ENCODE results near the gene NFIB. TPM values are rescaled to one million over a fixed set of nuclear protein-coding genes. Genes with fewer than 3 reads are reported as not detected.

The NFIB gene
- total RNA-seq, 1 donor from 2014 or later, result 9.4 TPM

DNA sequence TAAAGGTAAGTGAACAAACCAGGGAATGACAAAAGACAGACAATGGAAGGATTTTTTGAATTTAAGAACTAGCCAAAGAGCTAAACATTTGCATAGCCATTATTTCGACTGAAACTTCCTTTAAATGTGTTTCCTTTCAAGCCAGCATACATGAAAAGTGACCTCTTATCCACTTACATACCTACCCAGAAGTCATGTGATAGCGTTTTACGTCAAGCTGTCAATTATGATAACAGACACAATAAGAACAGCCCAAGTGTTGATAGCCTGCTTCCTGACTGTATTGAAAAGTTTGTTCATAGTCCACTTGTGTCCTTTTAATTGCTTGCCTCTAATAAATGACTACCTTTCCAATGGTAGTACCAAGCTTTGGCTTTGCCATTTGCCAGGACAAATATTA lies 206.0 kb downstream of the NFIB start:
- no peak for FAIRE-seq
- H3K4me1 Mint-ChIP-seq (ENCODE audit: low read depth, unreplicated experiment), result peaks cover 3% of the 10 kb centered on the region
- no peak overlapping the region for H3K27ac ChIP-seq (ENCODE audit: low read depth, low read length)

DNA sequence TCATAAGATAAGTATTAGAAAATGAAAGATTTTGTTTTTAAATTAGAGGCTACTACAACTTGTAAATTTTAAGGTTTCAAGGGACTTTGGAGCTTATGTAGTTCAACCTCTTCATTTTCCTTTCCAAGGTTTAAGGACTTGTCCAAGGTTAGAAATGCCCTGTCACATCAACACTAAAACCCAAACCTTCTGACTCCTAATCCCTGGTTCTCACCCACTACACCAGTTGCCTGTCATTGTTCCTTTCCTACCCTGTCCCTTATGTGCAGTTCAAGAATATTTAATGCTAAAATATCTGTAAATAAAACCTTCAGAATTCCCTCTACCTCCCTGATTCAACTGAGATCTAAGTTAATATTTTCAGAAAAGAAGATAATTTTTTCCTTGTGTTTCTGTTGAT lies 206.4 kb downstream of the NFIB start:
- Histone ChIP-seq H3K4me2 (ENCODE audit: low read length) (no peak overlapping the region), H4K20me1 (ENCODE audit: insufficient read depth, low read length) (no peaks in the 10 kb centered on the region), H3K4me3 (ENCODE audit: insufficient read depth, low read depth, low read length) (no peak overlapping the region), H2AFZ (ENCODE audit: low read depth, low read length) (no peak overlapping the region), H3K27me3 (ENCODE audit: insufficient read depth, low read length) (no peaks in the 10 kb centered on the region), H3K9ac (ENCODE audit: low read length) (no peak overlapping the region), H3K36me3 (ENCODE audit: insufficient read depth, low read length) (no peaks in the 10 kb centered on the region), H3K4me1 (ENCODE audit: insufficient read depth, low read length) (no peaks in the 10 kb centered on the region), H3K9me3 (ENCODE audit: insufficient read depth, low read depth, low read length) (no peaks in the 10 kb centered on the region), H3K79me2 (ENCODE audit: insufficient read depth, low read length) (no peaks in the 10 kb centered on the region), H3K27ac (ENCODE audit: low read depth, low read length) (no peak overlapping the region)
- Mint-ChIP-seq H3K27ac (ENCODE audit: unreplicated experiment) (no peak overlapping the region), H3K27me3 (ENCODE audit: low read depth, unreplicated experiment) (no peaks in the 10 kb centered on the region), H3K36me3 (ENCODE audit: low read depth, unreplicated experiment) (no peaks in the 10 kb centered on the region), H3K9me3 (ENCODE audit: unreplicated experiment) (no peaks in the 10 kb centered on the region), H3K4me1 (ENCODE audit: low read depth, unreplicated experiment) (peaks cover 6% of the 10 kb centered on the region), H3K4me3 (ENCODE audit: unreplicated experiment) (no peak overlapping the region)
- FAIRE-seq, result no peak
- DNase-seq (ENCODE audit: low read depth), result no peak
- TF ChIP-seq EZH2 (IDR thresholded peaks at IDR 0.05; ENCODE audit: insufficient read depth, low read length), result no peak
- TF ChIP-seq, protein P1, sequence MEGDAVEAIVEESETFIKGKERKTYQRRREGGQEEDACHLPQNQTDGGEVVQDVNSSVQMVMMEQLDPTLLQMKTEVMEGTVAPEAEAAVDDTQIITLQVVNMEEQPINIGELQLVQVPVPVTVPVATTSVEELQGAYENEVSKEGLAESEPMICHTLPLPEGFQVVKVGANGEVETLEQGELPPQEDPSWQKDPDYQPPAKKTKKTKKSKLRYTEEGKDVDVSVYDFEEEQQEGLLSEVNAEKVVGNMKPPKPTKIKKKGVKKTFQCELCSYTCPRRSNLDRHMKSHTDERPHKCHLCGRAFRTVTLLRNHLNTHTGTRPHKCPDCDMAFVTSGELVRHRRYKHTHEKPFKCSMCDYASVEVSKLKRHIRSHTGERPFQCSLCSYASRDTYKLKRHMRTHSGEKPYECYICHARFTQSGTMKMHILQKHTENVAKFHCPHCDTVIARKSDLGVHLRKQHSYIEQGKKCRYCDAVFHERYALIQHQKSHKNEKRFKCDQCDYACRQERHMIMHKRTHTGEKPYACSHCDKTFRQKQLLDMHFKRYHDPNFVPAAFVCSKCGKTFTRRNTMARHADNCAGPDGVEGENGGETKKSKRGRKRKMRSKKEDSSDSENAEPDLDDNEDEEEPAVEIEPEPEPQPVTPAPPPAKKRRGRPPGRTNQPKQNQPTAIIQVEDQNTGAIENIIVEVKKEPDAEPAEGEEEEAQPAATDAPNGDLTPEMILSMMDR (IDR thresholded peaks at IDR 0.05; ENCODE audit: insufficient read depth, low read depth, low read length), result no peak

More for the DNA sequence above, 206.0 kb downstream of the NFIB start:
- H3K4me3 Mint-ChIP-seq (ENCODE audit: unreplicated experiment), result no peak overlapping the region
- H3K36me3 Mint-ChIP-seq (ENCODE audit: low read depth, unreplicated experiment), result no peaks in the 10 kb centered on the region
- no peaks in the 10 kb centered on the region for H3K9me3 ChIP-seq (ENCODE audit: insufficient read depth, low read depth, low read length)
- H3K27ac Mint-ChIP-seq (ENCODE audit: unreplicated experiment), result no peak overlapping the region
- no peak for DNase-seq (ENCODE audit: low read depth)
- TF ChIP-seq, protein P1 (IDR thresholded peaks at IDR 0.05; ENCODE audit: insufficient read depth, low read depth, low read length), result no peak
- no peak for TF ChIP-seq EZH2 (IDR thresholded peaks at IDR 0.05; ENCODE audit: insufficient read depth, low read length)
- no peaks in the 10 kb centered on the region for H4K20me1 ChIP-seq (ENCODE audit: insufficient read depth, low read length)
- no peak overlapping the region for H2AFZ ChIP-seq (ENCODE audit: low read depth, low read length)
- no peaks in the 10 kb centered on the region for H3K27me3 ChIP-seq (ENCODE audit: insufficient read depth, low read length)
- H3K27me3 Mint-ChIP-seq (ENCODE audit: low read depth, unreplicated experiment), result no peaks in the 10 kb centered on the region
- H3K4me3 ChIP-seq (ENCODE audit: insufficient read depth, low read depth, low read length), result no peak overlapping the region
- H3K36me3 ChIP-seq (ENCODE audit: insufficient read depth, low read length), result peaks cover 2% of the 10 kb centered on the region
- no peak overlapping the region for H3K9ac ChIP-seq (ENCODE audit: low read length)
- H3K79me2 ChIP-seq (ENCODE audit: insufficient read depth, low read length), result no peaks in the 10 kb centered on the region
- H3K4me2 ChIP-seq (ENCODE audit: low read length), result no peak overlapping the region
- no peaks in the 10 kb centered on the region for H3K9me3 Mint-ChIP-seq (ENCODE audit: unreplicated experiment)
- no peaks in the 10 kb centered on the region for H3K4me1 ChIP-seq (ENCODE audit: insufficient read depth, low read length)

DNA sequence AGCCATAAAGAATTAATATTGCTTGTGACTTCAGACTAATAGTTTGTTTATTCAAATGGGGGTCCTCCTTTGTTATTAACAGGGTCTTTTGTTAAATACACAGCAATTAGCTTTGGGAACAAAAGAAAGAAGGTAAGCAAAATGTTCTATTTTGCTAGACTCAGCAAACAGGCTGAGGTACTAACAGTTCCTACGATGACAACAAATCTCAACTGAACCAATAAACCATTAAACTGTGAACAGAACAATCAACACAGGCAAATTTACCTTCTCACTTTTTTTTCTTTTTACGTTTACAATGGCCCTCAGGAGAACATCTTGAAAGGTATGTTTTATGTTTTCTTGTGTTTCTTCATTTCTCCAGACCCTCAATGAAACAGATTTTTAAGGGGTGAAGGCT lies 207.2 kb downstream of the NFIB start:
- Histone ChIP-seq H3K4me2 (ENCODE audit: low read length) (no peak overlapping the region), H3K36me3 (ENCODE audit: insufficient read depth, low read length) (no peaks in the 10 kb centered on the region), H3K27ac (ENCODE audit: low read depth, low read length) (no peak overlapping the region), H2AFZ (ENCODE audit: low read depth, low read length) (no peak overlapping the region), H3K79me2 (ENCODE audit: insufficient read depth, low read length) (no peaks in the 10 kb centered on the region), H3K9me3 (ENCODE audit: insufficient read depth, low read depth, low read length) (no peaks in the 10 kb centered on the region), H3K4me3 (ENCODE audit: insufficient read depth, low read depth, low read length) (no peak overlapping the region), H3K9ac (ENCODE audit: low read length) (no peak overlapping the region), H4K20me1 (ENCODE audit: insufficient read depth, low read length) (no peaks in the 10 kb centered on the region), H3K27me3 (ENCODE audit: insufficient read depth, low read length) (no peaks in the 10 kb centered on the region), H3K4me1 (ENCODE audit: insufficient read depth, low read length) (no peaks in the 10 kb centered on the region)
- FAIRE-seq (no peak), DNase-seq (ENCODE audit: low read depth) (no peak)
- Mint-ChIP-seq H3K4me3 (ENCODE audit: unreplicated experiment) (no peak overlapping the region), H3K27ac (ENCODE audit: unreplicated experiment) (no peak overlapping the region), H3K27me3 (ENCODE audit: low read depth, unreplicated experiment) (no peaks in the 10 kb centered on the region), H3K9me3 (ENCODE audit: unreplicated experiment) (no peaks in the 10 kb centered on the region), H3K4me1 (ENCODE audit: low read depth, unreplicated experiment) (peaks cover 6% of the 10 kb centered on the region), H3K36me3 (ENCODE audit: low read depth, unreplicated experiment) (no peaks in the 10 kb centered on the region)
- TF ChIP-seq, protein P1 (IDR thresholded peaks at IDR 0.05; ENCODE audit: insufficient read depth, low read depth, low read length), result no peak
- no peak for TF ChIP-seq EZH2 (IDR thresholded peaks at IDR 0.05; ENCODE audit: insufficient read depth, low read length)
